GM10847 (cell line): Measurements from ENCODE around the gene ZNF224.
A peak's percentile ranks its signal among the peaks of the same experiment; 100 is the strongest.

Experiments
- POLR2A ChIP-seq: IDR thresholded peaks from 2 replicates; pipeline ENCODE4 v1.6.1; 2011; ENCODE audit not compliant: insufficient read length; ENCODE audit errors: extremely low read depth

Gene ZNF224

GRCh38 chr19:44109458-44109857 is 15.3 kb downstream of the ZNF224 start:
- TF ChIP-seq POLR2A = no peak

- TF ChIP-seq POLR2A = no peak
These were observed 17.8 kb downstream of the ZNF224 start for GRCh38 chr19:44111910-44112463.

- no peak for TF ChIP-seq POLR2A
These were observed 18.6 kb downstream of the ZNF224 start for GRCh38 chr19:44112802-44113137.

- TF ChIP-seq POLR2A = peak; percentile 42
These were observed 19.1 kb downstream of the ZNF224 start, which contains the start of gene ZNF225 for GRCh38 chr19:44113138-44113783. ZNF225 (plus strand) TSS chr19:44113399; CDS start chr19:44115828, 2,429 bp downstream.

GRCh38 chr19:44113784-44114390 is 19.7 kb downstream of the ZNF224 start:
- TF ChIP-seq POLR2A = no peak

GRCh38 chr19:44131955-44132354 is 37.8 kb downstream of the ZNF224 start:
- no peak for TF ChIP-seq POLR2A

- TF ChIP-seq POLR2A = peak; percentile 38
These were observed 47.3 kb downstream of the ZNF224 start, which contains the start of gene ZNF234 for GRCh38 chr19:44141191-44142058. ZNF234 (plus strand) TSS chr19:44141554; CDS start chr19:44144633, 3,079 bp downstream.

GRCh38 chr19:44142059-44142433 is 47.9 kb downstream of the ZNF224 start:
- TF ChIP-seq POLR2A = no peak

- no peak for TF ChIP-seq POLR2A
These were observed 55.6 kb downstream of the ZNF224 start for GRCh38 chr19:44149776-44150175.

GRCh38 chr19:44151491-44151890 is 57.3 kb downstream of the ZNF224 start:
- no peak for TF ChIP-seq POLR2A

GRCh38 chr19:44156475-44156874 is 62.3 kb downstream of the ZNF224 start:
- TF ChIP-seq POLR2A = no peak
